D341Med (cell line): Measurements from ENCODE around the gene LRRC28.

Experiments
- DNase-seq: peaks from one replicate; pipeline ENCODE4 v3.0.0; 2012; ENCODE audit warnings: low spot score

The LRRC28 gene

DNA sequence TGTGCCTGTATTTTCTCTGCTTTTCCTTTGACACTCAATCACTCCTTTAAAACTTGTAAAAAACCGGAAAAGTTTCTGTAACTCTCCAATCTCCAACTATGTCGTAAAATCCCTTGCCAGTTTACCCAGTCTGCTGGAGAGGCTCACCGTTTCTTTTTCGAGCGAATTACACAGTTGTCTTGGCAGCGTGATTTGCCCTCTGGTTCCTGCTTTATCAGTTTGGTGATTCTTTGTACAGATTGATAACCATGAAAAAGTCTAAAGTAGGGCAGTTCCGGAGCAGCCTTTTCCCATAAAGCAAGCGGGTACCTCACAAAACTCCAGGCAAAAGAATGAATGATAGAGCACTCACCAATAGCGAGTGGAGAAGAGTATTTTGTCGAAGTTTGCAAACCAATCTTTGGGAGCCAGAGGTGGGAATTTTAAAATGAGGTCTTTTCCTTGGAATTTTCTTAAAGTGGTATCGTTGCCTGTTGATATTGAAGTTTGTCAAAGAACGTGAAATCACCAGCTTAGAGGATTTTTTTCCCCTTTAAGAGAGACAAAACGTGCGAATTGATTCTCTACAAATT, 1.9 kb upstream of the LRRC28 start, which contains the start of gene TTC23:
TTC23 (minus strand) TSS at position 312 of the 572 bp plus-strand sequence. CDS start 20,869 bp downstream, outside the sequence.
- DNase-seq = no peak

DNA sequence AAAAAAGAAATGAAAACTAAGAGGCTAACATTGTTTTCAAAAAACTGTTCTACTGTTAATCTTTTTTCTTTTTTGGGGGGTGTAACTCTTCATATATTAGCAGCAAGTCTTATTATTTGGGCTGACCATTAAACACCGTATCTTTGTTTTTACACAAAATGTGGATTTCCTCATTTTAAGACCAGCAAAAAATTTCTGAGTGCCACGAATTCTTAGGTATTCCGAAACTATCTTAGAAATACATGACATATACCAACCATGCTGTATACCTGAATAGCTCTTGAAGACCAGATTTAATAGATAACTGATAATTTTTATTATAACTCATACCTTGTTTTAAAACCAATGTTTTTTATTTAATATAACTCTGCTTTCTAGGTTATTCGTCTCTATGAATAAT, 1.3 kb upstream of the LRRC28 start:
- DNase-seq = no peak

DNA sequence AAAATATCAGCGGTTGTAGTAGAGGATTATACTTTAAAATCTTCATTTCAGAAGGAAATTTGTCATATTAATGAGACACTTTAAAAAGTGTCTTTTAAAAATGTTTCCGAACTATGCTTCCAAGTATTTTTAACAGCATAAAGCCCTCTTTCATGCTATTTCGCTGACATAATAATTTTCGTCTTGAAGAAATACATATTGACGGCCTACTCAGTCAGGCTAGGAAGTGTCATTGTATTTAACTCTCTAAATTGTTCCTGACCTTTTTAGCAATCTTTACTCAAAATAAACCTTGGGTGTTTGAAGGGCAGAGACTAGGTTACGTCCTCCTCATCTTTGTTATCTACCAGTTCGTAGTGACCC, 806 bp upstream of the LRRC28 start:
- no peak for DNase-seq

DNA sequence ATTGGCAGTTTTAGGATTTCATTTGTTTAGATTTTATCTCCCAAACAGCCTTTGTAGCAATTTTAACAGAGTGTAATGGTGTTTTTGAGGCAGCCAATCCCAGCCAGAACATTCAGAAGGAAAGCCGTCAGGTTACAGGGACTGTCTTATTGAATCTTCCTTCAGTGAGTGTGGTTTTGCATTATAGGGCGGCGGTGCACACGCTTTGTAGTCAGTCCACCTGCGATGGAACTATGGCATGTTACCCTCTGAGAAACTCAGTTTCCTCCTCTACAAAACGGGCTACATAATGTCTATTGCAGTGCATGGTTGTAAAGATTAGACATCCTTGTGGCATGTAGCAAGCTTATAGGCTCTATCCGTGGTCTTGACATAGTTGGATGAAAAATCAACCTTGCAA, 1.0 kb downstream of the LRRC28 start:
- DNase-seq = no peak

DNA sequence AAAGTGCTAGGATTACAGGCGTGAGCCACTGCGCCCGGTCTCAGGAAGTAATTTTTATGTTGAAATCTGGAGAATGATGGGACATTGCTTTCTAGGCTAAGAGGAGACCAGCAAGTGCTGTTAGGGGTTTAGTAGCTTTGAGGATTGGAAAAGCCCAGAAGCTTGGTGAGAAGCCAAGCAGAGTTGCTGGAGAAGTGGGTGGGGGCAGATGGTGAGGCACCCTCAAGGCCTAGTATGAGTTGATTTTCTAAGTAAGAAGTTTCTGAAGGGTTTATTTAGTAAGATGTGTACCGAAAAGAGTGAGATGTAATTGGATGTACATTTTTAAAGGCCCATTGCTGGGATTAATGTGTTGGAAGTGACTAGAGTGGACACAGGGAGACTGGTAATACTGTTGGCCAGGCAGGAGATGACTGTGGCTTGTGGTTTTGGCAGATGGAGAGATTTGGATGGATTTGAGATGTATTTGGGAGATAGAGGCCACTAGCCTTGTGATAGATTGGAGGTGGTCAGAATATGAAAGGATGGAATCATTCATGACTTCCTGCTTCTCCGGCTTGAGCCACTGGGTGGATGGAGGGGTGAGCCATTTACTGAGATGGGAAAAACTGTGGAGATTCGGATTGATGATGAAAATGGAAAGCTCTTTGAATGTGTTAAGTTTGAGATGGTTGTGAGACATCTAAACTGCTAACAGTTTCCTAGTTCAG, 2.3 kb downstream of the LRRC28 start:
- no peak for DNase-seq

DNA sequence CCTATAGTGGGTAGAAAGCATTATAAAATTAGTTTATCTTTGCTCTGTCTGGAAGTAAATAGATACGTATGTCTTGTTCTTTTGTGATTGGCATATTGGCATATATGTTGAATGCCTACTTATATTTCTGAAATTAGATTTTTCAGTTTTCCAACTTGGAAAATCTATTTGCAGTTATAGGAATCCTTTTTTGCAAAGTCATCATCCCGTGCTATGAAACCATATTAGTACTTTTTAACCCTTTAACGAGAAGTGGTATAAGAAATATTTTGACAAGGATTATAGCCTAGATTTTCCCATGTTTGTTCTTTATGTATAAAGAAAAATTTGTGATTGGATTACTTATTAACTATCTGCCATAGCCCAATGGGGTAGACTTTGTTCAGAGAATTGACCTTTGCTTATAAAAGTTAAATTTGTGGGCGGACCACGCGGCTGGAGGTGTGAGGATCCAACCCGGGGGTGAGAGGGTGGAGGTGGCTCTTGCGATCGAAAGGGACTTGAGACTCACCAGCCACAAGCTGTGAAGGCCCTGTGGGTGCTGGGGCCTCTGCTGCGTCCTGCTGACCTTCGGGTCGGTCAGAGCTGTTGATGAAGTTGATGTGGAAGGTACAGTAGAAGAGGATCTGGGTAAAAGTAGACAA, 5.9 kb downstream of the LRRC28 start:
- DNase-seq = no peak

DNA sequence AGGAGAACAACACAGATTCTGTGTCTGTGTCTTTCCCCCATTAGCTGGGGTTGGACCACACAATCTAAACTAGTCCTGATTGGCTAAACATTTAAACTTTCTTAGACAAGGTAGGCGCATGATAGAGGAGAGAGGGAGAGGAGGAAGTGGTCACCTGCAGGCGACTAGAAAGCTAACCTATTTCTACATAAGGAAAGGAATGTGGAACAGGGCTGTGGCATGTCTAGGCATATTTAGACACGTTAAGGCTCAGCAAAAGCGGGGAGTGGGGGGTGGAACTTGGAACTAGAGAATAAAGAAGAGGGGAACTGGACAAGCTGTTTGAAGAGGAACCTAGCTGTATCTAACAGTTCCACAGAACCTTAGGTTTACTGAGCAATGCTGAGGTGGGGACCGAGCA, 12.8 kb downstream of the LRRC28 start:
- DNase-seq = no peak

DNA sequence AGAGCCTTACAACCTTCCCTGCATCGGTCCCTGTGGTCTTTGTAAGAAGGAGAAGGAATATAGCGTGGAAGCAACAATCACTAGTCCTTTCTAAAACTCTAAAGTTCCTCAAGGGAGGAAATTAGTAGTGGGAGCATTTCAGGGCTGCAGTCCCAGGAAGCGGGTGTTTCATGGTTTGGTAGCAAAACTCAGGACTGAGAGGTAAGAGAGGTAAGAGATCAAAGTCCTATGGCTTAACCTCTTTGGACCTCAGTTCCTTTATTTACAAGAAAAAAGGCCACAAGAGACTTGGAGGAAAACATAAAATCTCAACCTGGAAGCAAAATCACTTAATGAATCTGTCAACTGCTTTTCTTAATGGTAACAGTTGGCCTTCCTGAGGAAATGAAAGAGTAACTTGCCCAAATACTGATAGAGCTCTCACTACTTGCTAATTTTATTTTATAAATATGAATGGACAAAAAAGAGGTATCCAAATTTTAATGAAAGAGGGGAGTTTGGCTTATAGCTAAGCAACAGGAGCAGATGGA, 14.3 kb downstream of the LRRC28 start:
- DNase-seq = no peak

DNA sequence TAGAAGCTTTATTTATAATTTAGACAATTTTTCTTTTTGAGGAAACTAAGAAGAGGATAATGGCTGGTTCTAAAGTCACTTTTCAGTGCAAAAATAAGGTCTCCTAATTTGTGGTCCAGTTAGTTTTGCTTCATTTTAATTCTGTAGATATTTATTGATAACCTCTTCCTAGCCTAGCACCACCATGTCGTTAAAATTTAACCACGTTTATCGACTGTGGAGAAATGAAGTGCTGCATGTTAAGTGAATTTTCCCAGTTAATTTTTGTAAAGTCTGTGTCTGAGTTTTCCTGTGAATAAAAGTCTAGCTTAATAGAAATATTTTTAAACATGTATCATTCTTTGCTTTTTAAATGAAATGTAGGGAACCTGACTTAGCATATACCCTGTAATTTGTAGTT, 16.7 kb downstream of the LRRC28 start:
- DNase-seq = no peak

DNA sequence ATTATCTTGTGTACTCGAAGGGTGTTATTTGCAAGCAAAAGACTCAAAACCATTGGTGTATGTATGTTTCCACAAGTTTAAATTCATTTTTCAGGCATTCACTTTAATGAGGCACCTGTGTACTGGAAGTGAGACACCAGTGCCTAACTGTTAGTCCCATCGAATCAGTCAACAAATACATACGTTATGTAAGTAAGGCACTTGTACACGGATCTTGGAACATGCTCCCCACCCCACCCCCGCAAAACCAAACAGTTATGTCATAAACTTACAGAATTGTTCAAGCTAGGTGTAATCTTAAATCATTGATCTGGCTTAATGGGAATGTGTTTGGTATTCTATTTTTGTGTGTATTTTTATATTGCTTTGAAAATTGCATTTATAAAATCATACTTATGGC, 17.1 kb downstream of the LRRC28 start:
- DNase-seq = no peak

DNA sequence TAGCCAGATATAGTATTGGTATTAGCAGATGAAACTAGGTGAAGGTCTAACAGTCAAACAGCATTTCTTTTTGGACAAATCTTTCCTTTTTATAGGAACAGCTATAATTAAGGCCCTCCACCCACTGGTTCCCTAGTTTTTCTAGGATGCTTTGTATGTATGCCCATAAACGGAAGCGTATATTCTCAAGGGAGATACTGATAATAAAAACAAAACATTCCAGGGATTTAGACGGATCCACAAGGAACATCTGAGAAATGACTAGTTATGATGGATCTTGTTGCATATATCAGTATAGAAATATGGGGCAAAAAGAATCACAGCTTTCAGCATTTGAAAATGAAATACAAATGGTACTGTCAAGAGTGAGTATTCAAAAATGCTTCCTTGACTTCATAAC, 22.5 kb downstream of the LRRC28 start:
- DNase-seq = no peak

DNA sequence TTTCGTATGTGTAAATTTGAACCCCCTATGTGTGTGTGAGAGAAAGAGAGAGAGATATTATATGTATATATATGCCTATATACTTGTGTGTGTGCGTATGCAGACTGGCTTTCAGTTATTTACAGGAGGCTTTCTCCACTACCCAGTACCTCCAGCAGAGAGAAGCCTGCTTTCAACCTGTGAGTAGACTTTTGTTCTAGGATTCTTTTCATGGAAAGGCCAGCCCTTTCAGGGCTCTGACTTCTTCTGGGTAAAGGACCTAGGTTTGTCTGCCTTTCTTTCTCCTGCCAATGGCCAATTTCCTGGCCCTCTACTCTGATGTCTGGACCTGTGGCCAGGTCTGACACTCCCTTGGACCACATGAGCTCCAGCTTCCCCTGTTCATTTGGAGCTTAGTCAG, 23.8 kb downstream of the LRRC28 start:
- no peak for DNase-seq

DNA sequence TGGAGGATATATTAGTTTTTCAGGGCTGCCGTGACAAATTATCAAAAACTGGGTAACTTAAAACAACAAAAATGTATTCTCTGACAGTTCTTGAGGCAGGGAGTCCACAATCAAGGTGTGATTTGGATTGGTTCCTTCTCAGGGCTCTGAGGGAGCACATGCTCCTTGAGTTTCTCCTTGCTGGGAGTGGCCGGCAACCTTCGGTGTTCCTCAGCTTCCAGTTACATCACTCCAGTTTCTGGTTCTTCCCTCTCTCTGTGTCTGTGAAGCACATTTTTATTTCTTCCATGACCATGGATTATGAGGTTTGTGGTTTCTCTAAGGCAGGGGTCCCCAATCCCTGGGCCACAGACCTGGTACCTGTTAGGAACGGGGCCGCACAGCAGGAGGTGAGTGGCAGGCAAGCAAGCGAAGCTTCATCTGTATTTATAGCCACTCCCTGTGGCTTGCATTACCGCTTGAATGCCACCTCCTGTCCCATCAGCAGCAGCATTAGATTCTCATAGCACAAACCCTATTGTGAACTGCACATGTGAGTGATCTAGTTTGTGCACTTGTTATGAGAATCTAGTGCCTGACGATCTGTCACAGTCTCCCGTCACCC, 24.3 kb downstream of the LRRC28 start:
- no peak for DNase-seq

DNA sequence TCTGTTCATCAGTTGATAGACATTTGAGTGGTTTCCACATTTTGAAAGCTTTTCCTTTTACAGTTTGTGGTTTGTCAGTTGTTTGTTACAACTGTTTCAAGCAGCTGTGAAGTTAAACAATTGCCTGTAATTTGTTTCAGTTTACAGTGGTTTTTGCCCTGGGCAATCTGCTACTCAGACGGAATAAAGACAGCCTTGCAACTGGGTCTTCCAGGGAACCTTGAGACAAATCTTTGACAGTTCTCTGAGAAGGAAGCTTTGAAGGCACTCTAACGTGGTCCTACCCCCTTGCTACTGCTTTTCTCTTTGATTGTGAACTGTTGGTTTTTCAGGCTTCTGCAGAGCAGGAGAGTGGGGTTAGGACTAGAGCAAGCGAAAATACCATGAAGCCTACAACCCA, 28.0 kb downstream of the LRRC28 start:
- DNase-seq = no peak

DNA sequence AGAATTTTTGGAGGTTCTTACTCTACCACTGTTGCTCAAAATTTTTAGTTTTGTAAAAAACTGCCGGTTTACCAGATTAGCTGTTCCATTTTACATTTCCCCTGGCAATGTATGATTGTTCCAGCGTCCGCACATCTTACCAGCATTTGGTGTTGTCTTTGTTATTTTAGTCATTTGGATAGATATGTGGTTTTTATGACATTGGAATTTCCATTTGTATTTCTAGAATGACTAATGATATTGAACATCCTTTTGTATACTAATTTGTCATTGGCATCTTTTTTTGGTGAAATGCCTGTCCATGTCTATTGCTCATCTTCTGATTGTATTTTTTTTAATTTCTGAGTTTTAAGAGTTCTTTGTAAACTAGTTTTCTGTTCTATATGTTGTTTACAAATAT, 28.5 kb downstream of the LRRC28 start:
- no peak for DNase-seq

DNA sequence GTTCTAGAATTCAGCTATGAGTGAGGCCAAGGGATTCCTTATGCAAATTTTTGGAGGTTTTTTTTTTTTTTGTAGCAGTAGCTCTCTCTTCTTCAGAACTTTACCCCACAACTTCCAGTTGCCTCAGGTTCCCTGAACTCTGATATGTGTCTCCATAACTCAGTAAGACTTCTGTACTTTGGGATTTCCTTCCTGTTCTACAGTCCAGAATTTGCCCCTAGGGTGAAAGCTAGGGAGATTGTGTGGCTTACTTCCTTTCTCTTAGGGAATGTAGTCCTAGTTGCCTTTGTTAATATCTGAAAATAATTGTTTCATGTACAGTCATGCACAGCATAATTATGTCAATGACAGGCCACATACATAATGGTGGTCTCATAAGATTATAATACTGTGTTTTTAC, 30.8 kb downstream of the LRRC28 start:
- no peak for DNase-seq

DNA sequence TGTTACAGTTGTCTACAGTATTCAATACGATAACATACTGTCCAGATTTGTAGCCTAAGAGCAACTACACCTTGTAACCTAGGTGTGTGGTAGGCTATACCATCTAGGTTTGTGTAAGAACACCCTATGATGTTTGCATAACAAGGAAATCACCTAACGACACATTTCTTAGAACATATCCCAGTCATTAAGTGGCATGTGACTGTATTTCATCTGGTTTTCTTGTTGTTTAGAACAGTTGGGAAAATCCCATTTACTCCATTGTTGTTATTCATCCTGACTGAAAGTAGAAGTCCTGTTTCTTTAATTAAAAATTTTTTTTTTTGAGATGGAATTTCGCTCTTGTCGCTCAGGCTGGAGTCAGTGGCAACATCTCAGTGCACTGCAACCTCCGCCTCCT, 31.3 kb downstream of the LRRC28 start:
- DNase-seq = no peak

DNA sequence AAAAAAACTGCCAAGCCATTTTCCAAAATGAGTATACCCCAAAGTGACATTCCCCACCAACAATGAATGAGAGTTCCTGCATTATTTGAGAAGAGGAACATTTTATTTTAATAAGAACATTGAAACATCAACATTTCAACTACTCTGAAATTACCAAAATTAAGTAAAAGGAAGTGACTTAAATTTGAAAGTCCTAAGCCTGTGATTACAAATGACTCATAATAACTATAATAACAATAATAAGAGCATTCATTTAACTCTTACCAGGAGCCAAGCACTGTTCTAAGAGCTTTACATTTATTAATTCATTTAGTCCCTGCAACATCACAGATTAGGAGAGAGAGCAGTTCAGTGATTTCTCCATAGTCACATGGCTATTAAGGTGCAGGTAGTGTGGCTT, 32.4 kb downstream of the LRRC28 start:
- DNase-seq = no peak

DNA sequence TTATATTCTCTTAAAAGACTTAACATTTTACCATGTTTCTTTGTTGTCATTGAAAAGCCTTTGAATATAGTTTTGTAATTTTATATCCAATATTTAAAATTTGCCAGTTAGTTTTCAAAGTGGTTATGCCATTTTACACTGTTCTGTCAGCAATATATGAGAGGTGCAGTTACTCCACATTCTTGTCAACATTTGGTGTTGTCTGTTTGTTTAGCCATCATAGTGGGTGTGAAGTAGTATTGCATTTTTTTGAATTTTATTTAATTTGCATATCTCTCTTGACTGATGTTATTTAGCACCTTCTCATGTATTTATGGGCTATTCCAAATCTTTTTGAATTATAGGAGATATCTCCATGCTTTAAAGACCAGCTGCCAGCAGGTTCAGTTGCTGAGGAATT, 40.4 kb downstream of the LRRC28 start:
- no peak for DNase-seq

DNA sequence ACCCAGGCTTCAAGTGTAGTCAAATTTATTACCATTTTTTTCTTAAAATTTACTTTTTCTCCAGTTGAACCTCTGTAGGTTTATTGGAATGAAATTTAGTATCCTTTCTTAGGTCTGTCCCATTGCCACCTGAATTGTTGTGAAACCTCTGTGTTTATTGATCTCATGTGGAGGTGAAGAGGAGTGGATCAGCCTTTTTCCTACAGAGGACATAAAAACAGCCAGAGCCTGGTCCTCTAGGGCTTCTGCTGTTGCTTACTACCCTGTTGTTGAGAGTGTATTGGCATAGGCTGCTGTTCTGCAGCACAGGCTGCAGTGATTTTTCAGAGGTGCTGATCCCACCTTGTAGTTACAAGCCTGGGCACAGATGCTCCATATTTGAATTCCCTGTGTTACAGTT, 44.6 kb downstream of the LRRC28 start:
- DNase-seq = no peak

DNA sequence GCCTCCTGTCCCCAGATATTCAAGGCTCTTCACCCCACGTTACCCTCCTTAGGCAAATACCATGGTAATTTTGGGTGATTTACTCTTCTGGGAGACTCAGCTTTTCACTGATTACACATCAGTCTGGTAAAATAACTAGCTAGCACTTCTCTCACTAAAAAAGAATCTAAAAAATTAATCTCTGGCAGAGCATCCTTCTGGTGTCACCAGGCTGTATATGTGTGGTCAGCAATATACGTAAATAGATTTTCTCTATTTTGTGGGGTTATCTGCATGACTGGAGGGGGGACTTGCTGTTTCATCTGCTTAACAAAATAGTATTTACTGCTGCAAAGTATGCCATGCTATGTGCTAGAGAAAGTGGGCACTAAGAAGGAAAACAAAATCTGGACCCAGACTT, 45.1 kb downstream of the LRRC28 start:
- DNase-seq = no peak

DNA sequence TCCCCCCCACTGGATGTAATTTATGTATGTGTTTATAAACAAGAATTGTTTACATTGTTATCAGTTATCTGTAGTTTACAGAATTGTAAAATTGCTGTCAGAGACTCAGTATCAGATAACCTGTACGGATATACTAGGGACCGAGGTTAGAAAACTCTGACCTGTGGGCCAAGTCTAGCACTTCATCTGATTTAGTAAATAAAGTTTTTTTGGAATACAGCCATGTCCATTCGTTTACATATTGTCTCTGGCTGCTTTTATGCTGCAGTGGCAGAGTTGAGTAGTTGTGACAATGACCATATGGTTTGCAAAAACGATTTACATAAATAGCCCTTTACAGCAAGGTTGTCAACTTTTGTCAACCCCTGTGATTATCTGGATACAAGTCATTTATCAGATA, 52.6 kb downstream of the LRRC28 start:
- DNase-seq = no peak
